HG03025 (cell line): Measurements from ENCODE around the gene PRAC1.

ENCODE experiments used
- ATAC-seq: cut with Tn5 transposase; IDR thresholded peaks from one replicate; pipeline ENCODE4 v1.9.1; 2021; ENCODE audit warnings: mild to moderate bottlenecking, moderate library complexity; ENCODE audit not compliant: unreplicated experiment, low FRiP score

The PRAC1 gene

DNA sequence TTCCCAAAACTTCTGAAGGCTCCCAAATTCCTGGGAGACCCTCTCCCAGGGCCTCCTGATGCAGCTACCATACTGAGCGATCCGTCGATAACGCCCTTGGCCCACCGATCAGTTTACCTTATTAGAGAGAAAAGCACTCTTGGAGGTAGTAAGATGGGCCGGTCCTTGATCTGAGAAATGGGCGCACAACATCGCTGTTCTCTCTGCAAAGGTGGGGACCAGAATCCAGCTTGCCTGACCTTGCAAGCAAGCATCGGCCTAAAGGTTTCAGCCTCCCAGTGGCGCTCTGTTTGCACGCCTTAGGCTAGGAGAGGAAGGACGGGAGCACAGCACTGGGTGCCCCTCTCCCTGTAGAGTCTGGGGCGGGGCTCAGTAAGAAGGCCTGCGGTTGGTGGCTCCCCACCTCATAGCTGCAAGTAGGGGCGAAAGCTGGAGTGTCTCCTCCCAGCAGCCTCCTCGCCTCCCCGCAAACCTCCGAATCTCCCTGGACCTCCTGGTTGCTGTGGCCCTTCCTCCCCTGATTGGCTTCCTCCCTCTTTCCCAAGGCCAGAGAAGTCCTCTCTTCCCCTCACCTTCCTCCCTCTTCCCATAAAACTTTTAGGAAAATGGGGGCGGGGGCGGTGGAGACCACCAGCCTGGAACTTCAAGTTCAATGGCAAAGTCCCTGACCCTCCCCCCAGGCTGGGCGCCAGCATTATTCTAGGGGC lies at the start of gene PRAC1:
Gene PRAC1, minus strand, starts transcription at position 318 of the 707 bp plus-strand sequence. Its CDS starts 126 bp downstream, at position 192.
- no peak for ATAC-seq

DNA sequence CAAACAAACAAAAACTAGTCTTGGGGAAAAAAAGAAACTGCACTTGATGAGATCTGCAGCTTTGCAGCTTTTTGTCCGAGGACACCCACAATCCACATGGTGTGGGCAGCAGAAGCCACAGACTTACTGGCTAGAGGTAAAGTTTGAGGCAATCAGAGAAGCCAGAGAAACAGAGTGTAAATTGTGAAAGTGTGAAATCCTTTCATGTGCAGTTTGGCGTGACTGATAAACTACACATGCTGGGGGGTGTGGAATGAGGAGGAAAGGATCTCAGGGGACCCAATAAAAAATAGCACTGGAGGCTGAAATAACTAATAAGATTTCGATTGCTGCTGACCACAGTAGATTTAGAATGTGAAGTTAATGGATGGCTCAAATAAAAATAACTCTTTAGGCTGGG lies 48.6 kb upstream of the PRAC1 start:
- ATAC-seq = no peak

DNA sequence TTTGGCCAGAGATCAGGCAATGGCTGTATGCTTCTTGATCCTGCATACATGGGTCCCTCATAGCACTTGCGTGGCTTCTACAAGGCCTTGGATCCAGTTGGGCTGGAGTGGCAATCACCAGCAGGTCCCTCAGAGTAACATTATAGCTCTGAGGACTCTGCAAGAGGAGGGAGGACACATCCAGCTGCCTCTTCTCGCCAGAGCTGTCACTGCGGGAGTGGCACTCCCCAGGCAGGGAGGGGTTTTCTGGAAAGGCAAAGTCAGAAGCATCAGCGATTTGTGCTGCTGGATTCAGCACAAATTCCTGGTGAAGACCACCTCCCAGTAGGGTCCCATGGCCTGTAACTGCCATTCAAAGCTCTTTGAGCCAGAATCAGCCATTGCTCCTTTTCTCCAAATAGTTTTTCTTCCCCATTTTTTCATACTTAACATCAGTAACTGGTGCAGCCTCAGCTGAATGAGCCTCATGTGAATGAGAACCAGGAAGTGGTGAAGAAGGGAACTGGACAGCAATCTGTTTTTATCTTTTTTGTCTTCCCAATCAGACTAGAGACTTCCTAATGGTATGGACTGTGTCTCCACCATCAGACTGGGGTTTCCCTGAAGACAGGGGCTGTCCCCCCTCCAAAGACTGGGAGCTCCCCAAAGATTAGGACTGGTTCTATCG lies 46.8 kb upstream of the PRAC1 start:
- no peak for ATAC-seq

DNA sequence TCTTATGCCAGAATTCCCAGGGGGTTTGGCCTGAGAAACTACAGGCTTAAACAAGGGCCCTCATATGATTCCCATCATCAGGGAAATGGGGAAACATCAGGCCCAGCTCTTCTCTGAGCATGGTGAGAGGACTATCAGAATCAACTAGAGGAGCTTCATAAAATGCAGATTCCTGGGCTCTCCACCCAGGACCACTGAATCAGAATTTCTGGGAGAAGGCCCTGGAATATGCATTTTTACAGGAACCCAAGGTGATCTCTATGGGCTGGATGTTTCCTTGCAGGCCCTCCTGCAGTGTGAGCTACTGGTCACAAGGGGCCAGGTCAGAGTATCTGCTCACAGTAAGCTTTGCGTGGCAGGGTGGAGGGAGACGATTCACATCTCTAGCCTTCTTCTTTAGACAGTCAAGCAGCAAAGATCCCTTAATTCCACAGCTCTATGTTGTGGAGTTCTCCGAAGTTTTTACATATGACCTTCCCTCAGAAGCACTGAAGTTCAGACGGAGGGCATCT lies 45.0 kb upstream of the PRAC1 start:
- no peak for ATAC-seq

DNA sequence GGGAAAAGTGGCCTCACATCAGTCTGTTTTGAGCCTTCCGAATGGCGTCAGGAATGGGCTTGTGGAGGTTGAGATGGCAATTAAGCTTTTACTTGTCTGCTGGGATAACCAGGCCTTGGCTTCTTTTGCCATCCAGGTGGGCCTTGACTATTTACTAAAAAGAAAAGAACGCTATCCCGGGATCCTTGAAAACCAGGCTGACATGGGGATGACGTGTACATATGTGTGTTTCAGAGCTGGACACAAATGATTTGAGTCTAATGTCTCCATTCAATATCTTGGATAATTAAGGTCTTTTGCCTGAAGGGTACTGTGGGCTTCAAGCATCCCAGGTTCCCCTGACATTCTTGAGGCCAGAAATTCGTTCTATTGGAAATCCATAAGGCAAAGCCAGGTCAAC lies 38.8 kb upstream of the PRAC1 start:
- ATAC-seq = no peak

DNA sequence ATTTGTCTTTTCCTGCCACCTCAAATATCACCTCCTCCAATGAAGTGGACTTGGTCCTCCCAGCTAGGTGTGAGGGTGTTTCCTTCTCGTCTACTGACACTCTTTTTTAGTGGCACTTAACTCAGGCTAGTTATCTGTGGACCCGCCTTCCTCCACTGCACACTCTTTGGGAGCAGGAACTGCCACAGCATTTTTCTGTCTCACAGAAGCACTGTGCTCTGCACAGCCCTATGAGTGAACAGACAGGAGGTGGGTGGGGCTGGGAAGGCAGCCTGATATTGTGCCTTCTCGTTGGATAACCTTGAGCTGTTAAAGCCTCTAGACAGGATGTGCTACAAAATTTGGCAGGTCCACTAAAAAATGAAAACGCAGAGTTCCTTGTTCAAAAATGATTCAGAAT lies 38.1 kb upstream of the PRAC1 start:
- ATAC-seq = no peak

DNA sequence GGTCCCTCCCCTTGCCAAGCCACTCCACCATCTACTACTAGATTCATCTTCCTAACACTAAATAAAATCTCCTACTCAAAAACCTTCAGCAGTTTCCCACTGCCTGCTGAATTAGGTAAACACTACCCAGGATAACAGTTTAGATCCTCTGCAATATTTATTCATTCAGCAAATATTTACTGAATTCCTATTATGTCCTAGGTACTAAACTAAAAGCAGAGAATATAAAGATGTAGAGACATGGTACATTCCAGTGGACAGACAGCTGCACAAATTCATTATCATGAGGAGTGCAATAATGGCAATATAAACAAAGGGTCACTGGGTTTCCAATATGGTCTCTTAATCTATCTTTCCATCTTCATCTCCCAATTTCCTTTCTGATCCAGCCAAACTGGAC lies 37.0 kb upstream of the PRAC1 start:
- no peak for ATAC-seq

DNA sequence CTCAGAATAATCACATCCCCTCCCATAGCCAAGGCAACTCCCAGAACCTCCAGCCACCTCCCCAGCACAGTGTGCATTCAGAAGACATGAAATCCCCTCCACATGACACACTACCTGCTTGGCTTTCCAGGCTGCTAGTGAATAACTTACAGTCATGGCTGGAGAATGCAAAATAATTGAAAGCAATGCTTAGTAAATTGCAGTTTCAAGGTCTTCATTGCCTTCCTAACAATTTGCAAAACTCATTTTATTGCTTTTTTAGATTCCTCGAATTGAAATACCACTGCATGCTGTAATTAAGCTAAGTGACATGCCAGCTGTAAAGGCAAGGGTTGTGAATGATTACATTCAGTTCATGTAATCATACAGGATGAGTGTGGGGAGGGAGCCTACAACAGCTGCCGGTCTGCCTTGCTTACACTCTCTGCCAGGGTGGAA lies 35.2 kb upstream of the PRAC1 start:
- ATAC-seq = no peak

DNA sequence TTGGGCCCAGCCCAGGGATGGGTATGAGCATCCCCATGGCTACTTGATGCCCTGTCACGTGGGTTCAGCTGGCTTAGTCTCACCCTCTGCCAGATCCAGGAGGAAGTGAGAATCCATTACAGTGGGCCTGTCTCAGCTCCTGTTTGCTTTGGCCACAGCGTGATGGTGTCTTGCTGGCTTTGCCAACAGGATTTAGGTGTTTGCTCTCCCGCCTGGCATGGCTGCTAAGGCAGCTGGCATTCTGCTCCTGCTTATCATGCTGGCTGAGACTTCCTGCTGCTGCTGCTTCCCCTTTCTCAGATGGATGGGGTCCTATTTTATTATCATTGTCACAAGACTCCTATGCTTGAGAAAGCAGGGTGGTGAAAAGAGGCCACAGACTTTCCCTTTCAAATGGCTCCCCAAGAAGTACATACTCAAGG lies 34.5 kb upstream of the PRAC1 start:
- ATAC-seq = no peak

DNA sequence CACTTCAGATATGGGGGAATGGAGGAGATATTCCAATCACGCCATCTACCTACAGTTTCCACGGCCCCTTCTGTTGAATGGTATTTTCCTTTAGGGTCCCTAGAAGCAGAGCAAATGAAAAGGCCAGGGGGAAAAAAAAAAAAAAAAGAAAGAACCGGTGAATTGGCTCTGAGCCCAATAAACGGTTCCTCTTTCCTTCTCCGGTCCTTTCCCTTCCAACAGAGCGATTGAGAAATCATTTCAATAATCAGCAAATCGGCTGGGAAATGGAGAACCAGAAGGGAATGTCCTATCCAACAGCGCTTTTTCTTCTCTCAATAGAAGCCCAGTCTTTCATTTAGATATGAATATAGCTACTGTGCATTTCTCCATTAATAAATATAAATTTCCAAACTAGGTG lies 33.0 kb upstream of the PRAC1 start:
- ATAC-seq = no peak

DNA sequence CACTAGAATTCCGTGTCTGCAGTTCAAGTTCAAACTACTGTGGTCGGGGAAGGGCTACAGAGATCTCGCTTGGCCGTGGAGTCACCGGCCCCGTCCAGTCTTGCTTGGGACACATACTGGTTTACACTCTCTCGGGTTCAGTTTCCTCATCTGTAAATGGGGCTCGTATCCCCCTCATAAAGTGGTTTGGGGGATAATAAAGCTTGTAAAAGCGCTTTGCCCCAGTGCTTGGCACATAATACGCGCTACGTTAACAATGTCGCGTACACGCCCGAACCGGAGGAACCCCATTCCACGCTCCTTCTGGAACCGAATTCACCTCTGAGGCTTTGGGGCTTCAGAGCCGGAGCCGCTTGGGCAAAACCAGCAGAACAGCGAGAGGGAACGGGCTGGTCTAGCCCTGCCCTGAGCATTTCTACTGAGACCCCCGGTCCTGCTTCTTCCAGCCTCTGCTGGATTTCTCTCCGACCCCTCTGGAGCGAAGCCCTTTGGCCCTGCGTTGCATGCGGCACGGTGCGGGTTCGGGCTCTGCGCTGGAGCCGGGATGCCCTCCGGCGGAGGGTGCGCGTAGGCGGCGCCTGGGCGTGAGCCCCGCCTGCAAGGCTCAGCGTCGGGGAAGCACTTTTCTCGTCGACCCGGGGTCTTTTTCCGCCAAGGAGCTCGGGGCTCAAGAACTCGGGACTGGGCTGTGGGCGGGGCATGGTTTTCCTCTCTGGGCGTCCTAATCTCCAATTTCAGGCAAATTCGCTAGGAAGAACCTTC lies 32.4 kb upstream of the PRAC1 start:
- no peak for ATAC-seq

DNA sequence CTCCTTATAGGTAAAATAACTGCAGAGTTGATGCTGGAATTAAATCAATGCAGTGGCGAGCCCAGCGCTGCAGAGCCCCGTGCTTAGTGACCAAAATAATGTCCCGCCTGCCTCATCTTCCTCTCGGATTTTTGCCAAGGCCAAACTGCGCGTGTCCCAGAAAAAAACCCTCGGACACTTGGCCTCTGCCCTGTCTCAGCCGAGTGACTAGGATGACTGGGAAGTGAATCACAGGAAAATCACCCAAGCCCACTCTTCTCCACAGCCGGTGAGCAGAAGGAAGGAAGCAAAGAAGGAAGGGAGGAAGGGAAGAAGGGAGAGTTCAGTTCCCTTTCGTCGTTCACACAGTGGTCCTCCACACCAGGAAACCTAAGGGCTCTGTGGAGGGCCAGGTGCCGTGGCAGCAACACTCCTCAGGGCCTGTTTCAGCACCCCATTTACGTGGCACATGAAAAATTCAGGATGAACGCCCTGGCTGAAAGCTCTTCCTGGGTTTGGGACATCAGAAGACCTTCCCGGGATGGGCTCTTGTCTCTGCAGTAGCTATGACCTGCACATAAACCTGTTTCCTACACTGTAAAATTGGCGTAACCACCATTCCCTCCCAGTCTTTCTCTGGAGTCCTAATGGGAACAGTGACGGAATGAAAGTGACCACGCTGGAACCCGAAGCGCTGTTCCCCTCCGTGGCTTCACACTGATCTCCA lies 31.6 kb upstream of the PRAC1 start:
- ATAC-seq = no peak

DNA sequence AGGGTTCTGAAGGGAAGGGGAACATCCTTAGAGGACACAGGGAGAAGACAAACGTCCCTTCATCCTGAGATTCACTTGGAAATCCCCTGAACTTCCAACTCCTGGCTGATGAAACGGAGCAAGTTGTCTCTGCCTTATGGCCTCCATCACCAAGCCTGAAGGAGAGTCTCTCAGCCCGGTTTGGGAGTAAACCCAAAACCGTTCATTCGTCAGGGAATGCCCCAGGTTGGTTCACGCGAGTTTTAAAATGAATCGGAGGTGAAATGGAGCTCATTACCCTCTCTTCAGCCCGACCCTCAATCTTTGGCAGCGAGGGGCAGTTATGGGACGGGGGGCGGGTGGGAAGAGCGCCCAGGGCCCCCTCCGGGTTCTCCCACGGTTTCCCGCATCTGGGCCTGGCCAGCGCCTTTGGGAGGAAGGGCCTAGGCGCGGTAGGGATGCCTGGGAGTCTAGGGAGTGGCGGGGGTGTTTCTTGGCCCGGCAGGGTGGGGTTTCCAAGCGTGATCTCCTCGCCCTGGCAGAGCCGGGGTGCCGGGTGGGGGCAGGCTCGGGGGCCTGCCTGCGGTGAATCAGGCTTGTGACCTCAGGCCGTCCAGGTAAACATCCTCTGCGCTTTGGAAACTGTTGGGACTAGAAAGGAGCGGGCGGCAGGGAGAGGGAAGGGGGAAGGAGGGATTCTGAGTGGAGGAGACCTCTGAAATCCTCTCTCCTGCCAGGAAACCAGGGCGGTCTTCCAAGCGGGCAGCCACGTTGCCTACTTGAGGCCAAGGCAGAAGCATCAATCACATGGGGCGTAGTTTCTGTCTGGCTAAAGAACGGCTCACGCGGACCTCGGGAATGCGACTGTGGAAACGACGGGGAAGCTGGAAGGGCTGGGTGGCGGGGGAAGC lies 30.3 kb upstream of the PRAC1 start:
- ATAC-seq = no peak

DNA sequence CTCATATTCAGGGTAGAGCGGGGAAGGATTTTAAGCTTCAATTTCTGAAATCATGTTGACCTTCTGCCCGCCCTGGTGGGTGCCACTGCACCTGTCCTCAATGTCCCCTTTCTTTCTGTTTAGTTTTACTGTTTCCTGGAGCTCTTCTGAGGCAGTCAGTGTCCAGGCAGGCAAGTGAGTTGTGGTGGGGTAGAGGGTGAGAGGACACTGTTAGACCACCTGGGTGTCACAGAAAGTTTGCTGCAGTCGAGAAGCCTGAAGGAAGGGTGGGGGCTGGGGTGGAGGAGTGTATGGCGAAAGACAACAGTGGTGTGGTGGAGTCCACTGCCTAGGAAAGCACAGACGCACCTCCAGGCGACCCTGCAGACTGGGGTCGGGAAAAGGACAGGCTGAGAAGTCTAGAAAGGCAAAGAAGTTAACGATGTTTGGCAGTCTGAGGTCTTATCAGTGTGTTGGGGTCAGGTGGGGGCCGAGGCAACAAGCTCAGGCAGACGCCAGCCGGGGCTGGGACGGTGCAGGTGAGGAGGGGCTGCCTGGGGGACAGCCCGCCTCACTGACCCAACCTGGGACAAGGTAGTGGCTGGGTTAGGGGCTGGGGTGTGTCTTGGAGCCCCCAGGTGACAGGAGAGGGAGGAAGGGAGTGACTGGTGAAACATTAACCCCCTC lies 29.5 kb upstream of the PRAC1 start:
- ATAC-seq = no peak

DNA sequence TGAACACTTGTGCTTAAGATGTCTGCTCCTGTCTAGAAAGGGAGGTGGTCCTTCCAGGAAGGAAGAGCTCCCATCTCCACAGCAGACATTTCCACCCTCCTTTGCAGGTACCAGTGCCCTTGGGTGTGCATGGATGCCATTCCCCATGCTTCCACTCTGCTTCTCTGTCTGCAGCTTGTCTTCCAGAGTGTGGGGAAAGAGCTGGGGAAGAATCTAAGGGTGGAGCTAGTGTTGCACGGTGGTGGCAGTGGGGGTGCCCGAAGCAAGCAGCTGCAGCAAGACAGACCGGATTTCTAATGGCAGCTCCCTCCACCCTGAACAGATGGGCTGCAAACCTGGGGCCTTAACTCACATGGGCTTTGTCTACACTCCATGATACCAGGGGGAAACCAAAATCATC lies 28.9 kb upstream of the PRAC1 start:
- no peak for ATAC-seq

DNA sequence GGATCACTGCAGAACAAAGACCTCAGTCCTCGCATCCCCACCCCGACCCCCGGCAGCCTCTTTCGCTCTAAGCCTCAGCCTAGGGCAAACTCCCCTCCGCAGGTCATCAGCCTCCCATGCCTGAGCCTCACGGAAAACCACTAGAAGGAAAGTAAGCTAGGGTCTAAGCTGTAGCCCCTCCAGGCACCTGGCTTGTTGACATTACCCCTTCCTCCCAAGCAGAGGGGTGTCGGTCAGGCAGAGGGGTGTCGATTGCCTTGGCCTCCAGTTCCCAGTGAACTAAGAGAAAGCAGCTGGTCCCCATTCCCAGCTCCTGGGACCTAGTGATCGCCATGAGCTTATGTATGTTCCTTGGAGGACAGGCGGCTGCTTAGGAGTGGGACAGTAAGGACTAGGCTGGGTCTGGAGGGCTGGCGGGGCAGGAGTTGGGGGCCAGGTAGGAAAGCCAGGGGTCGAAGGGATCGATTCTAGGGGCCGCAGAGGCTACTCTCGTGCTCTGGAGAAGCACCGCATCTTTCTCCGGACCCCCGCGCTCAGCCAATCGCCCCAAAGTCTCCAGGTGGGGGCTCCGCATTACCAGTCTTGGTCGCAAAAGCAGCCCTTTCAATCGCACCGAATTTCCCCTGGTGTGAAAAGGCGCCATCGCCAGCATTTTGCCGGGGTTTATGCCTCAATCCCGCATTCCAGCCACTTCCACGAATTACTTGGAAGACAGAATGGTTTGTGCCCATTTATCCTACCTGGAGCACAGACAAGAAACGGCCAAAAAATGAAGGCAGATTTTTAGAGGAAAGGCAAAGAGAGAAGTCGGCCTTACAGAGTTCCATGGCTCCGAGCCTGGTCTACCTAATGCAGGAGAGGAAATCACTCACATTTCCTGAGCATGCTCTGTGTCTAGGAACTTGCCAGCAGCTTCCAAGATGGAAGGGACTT lies 27.6 kb upstream of the PRAC1 start:
- ATAC-seq = no peak

DNA sequence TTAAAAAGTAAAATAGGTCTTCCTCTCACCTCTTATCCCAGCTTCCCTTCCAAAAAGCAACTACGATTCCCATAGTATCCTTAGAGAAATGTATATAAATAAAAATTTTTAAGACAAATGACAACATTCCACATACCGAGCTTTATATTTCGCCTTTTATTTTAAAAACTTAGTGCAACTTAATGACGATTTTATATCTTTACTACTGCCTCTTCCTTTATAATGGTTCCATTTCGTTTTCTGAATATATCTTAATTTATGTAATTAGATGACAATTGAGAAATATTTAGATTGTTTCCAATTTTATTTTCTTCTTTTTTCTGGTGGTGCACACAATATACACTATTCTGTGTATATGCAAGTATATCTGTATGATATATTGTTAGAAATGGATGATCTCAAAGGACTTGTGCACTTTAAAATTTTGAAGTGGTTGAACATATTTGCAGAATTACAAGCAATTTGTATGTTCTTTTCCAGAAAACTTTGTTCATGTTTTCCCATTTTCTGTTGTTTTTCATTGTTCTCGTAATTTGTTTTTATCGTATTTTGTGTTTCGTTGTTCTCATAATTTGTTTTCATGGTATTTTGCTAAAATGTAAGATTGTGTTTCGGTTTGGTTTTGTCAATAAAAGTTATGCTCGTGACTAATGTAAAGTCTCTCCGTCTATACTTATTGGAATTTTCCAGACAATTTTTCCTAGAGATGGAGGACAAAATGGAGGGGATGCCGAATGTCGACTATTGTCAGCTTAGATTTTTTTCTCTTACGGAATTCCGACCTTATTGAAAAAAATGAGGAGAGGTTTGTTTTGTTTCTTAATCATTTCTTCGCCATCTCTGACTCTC lies 26.6 kb upstream of the PRAC1 start:
- ATAC-seq = no peak
